GM23248 (cell line): ENCODE results near the gene TEPSIN. TPM values are rescaled to one million over a fixed set of nuclear protein-coding genes. Genes with fewer than 3 reads are reported as not detected.

Source experiments
- DNase-seq: peaks from one replicate; pipeline ENCODE4 v3.0.0-alpha.2; 2015
- H2AFZ ChIP-seq: fragments of 200-600 bp; sonication (generic); 2 replicates; pipeline ENCODE4 v1.6.1; 2016; ENCODE audit warnings: antibody characterized with exemption
- H3F3A ChIP-seq: fragments of 200-600 bp; sonication (generic); 2 replicates; pipeline ENCODE4 v1.6.1; 2016; ENCODE audit warnings: mild to moderate bottlenecking, antibody characterized with exemption, mixed run types; ENCODE audit not compliant: insufficient read depth
- H3K27ac ChIP-seq: fragments of 200-600 bp; sonication (generic); 2 replicates; pipeline ENCODE4 v1.5.1; 2016; ENCODE audit warnings: mild to moderate bottlenecking
- H3K27me3 ChIP-seq: fragments of 200-600 bp; sonication (generic); replicated peaks from 2 replicates; pipeline ENCODE4 v1.6.1; 2016; ENCODE audit warnings: mild to moderate bottlenecking; ENCODE audit not compliant: insufficient read depth
- H3K36me3 ChIP-seq: fragments of 200-600 bp; sonication (generic); 2 replicates; pipeline ENCODE4 v1.6.1; 2016; ENCODE audit warnings: low read depth, mild to moderate bottlenecking
- H3K4me1 ChIP-seq: fragments of 200-600 bp; sonication (generic); 2 replicates; pipeline ENCODE4 v1.6.1; 2016; ENCODE audit warnings: mild to moderate bottlenecking; ENCODE audit not compliant: insufficient read depth
- H3K4me2 ChIP-seq: fragments of 200-600 bp; sonication (generic); one replicate; pipeline ENCODE4 v1.6.1; 2016; ENCODE audit warnings: mild to moderate bottlenecking; ENCODE audit not compliant: unreplicated experiment
- H3K4me3 ChIP-seq: fragments of 200-600 bp; sonication (generic); 2 replicates; pipeline ENCODE4 v1.5.1; 2016; ENCODE audit warnings: mild to moderate bottlenecking
- H3K79me2 ChIP-seq: fragments of 200-600 bp; sonication (generic); 2 replicates; pipeline ENCODE4 v1.6.1; 2016; ENCODE audit warnings: mild to moderate bottlenecking; ENCODE audit not compliant: insufficient read depth
- H3K9ac ChIP-seq: fragments of 200-600 bp; sonication (generic); 2 replicates; pipeline ENCODE4 v1.6.1; 2016; ENCODE audit warnings: mild to moderate bottlenecking
- H3K9me2 ChIP-seq: fragments of 200-600 bp; sonication (generic); 2 replicates; pipeline ENCODE4 v1.6.1; 2016; ENCODE audit warnings: mixed run types, mild to moderate bottlenecking, moderate library complexity; ENCODE audit not compliant: insufficient read depth
- H3K9me3 ChIP-seq: fragments of 200-600 bp; sonication (generic); one replicate; pipeline ENCODE4 v1.6.1; 2017; ENCODE audit warnings: low read depth
- H4K20me1 ChIP-seq: fragments of 200-600 bp; sonication (generic); 2 replicates; pipeline ENCODE4 v1.6.0; 2016; ENCODE audit not compliant: insufficient read depth
- EZH2 ChIP-seq: fragments of 200-600 bp; sonication (generic); IDR thresholded peaks from 2 replicates; pipeline ENCODE4 v1.6.1; 2018; ENCODE audit warnings: antibody characterized with exemption, mild to moderate bottlenecking; ENCODE audit not compliant: insufficient read depth, poor library complexity, severe bottlenecking
- EZH2phosphoT487 ChIP-seq: fragments of 200-600 bp; sonication (generic); IDR thresholded peaks from 2 replicates; pipeline ENCODE4 v1.6.1; 2018; ENCODE audit warnings: antibody characterized with exemption, moderate library complexity, mild to moderate bottlenecking, low read depth; ENCODE audit not compliant: insufficient read depth
- WGBS, 2 experiments: methylation state at CpG; one replicate each; pipeline ENCODE4 v1.1.6; 2015 to 2017; ENCODE audit warnings: low lambda C conversion rate in 2 of 2, low coverage in 1 of 2; ENCODE audit errors: missing lambda C conversion rate in 2 of 2; 5-methylcytosine and 5-hydroxymethylcytosine counted together
- in situ Hi-C: fragments of 300-500 bp; cut with MboI; formaldehyde crosslinking; loops from 2 replicates; pipeline ENCODE4 v1.15.0; 2020
- polyA plus RNA-seq: library from polyadenylated mRNA; unstranded; fragments of >200 nt; fragmentation: Nextera tagmentation; extraction: Ambion mirVana; gene quantifications from 2 replicates; pipeline ENCODE4 v1.2.1, GENCODE V29; 2016
- total RNA-seq: library from RNA; depleted of rRNA; stranded (reverse); fragments of >200 nt; shearing (Covaris generic); gene quantifications from 2 replicates; pipeline ENCODE4 v1.2.3, GENCODE V29; 2014

The TEPSIN gene
- total and polyA plus RNA-seq, 2 experiments from 2014 or later = 2.7 to 16.1 TPM

DNA sequence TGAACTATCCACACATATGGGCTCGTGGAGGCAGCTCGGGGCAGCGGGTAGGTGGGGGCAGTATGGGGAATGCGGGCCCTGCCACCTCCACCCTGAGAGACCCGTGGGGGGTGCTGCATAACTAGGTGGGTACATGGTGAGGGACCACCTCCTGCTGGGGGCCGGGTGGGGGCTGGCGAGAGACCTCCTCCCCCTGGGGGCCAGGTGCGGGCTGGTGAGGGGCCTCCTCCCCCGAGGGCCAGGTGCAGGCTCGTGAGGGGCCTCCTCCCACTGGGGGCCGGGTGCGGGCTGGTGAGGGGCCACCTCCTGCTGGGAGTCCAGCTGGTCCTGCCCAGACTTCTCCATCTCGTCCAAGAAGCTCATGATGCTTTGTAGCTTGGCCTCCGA lies 41.5 kb downstream of the TEPSIN start:
- 88 to 98% methylated on average over 5 to 9 of the region's 14 CpGs for WGBS, 2 experiments
- H3K9ac ChIP-seq = no peak overlapping the region
- no peak overlapping the region for H2AFZ ChIP-seq
- no peak for DNase-seq
- no peaks in the 10 kb centered on the region for H3K36me3 ChIP-seq
- no peak overlapping the region for H3K4me3 ChIP-seq
- H3K27ac ChIP-seq = no peak overlapping the region
- H3K4me1 ChIP-seq = no peaks in the 10 kb centered on the region
- no peaks in the 10 kb centered on the region for H3K27me3 ChIP-seq
- no peak overlapping the region for H3K4me2 ChIP-seq
- in situ Hi-C loops = no loop called here
- H3K9me3 ChIP-seq = no peaks in the 10 kb centered on the region
- no peaks in the 10 kb centered on the region for H3F3A ChIP-seq
- H4K20me1 ChIP-seq = no peaks in the 10 kb centered on the region
- TF ChIP-seq EZH2phosphoT487 = no peak
- TF ChIP-seq EZH2 = no peak
- no peaks in the 10 kb centered on the region for H3K79me2 ChIP-seq
- no peaks in the 10 kb centered on the region for H3K9me2 ChIP-seq

DNA sequence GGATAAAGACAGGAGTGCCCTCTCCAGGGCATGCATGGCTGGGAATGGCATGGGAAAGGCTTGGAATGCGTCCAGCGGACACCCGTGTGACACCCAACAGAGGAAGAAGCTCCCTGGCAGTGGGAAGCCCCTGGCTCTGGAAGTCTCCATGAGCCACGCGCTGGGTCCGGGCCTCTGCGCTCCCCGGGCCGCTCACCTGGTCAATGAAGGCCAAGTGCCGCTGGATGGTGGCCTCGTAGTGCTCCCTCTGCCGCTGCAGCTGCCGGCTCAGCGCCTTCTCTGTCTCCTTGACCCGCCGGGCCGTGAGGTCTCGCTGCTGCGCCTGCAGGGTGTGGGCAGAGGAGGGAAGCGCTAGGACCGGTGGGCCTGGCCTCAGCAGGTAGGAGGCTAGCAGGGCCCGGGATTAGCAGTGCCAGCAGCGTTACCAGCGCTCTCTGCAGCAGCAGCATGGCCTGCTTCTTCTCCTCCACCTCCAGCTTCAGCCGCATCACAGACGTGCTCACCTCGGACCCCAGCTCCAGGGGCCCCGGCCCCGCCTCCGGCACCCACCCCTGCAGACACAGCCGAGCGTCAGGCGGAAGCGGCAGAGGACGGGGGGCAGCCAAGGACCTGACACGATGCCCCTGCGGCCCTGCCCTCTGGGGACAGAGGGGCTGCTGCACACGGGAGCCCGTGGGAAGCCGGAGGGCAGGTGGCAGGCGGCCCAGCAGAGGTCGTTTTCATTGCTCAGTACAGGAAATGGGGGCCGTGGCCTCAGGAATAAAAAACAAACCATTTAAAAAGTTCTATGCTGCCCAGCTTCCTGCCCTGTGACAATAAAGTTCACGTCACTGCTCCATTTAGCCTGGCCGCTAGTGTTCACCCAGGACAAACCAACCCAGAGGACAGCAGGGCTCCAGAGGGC lies 42.1 kb downstream of the TEPSIN start:
- no peaks in the 10 kb centered on the region for H3F3A ChIP-seq
- no peaks in the 10 kb centered on the region for H3K79me2 ChIP-seq
- H3K36me3 ChIP-seq = no peaks in the 10 kb centered on the region
- no peak for DNase-seq
- no peak overlapping the region for H3K4me3 ChIP-seq
- no peak overlapping the region for H3K9ac ChIP-seq
- in situ Hi-C loops = no loop called here
- 93 to 94% methylated on average over 29 to 45 of the region's 45 CpGs for WGBS, 2 experiments
- H3K27me3 ChIP-seq = no peaks in the 10 kb centered on the region
- no peaks in the 10 kb centered on the region for H3K4me1 ChIP-seq
- H3K4me2 ChIP-seq = no peak overlapping the region
- H3K27ac ChIP-seq = no peak overlapping the region
- no peaks in the 10 kb centered on the region for H3K9me2 ChIP-seq
- H2AFZ ChIP-seq = no peak overlapping the region
- H4K20me1 ChIP-seq = no peaks in the 10 kb centered on the region
- no peaks in the 10 kb centered on the region for H3K9me3 ChIP-seq
- TF ChIP-seq EZH2phosphoT487 (no peak), EZH2 (no peak)

DNA sequence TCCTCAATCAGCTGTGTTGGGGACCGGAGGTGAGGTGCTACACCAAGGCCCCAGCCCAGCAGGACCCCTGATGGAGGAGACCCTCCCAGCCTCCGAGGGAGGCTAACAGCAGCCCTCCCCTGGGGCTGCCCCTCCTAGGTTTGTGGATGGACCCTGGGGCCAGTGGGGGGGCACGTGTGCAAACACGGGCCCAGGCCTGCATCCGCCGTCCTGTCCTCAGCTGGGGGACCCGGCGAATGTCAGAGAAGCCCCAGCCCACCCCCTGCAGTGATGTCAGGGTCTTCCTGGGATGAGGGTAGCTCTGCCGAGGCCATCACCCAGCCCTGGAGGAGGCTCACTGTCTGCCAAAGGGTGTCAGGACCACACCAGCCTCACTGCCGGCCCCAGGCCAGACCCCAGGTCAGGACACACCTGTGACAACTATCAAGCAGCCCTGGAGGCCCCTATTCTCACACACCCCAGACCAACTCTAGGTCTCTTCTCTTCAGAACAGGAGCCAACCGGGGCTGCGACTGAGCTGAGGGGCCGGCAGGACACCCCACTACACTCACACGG lies 42.8 kb downstream of the TEPSIN start:
- in situ Hi-C loops = no loop called here
- Histone ChIP-seq H3K9me2 (no peaks in the 10 kb centered on the region), H3K4me2 (no peak overlapping the region), H3K4me1 (no peaks in the 10 kb centered on the region), H3K36me3 (no peaks in the 10 kb centered on the region), H3K9ac (no peak overlapping the region), H2AFZ (no peak overlapping the region), H4K20me1 (no peaks in the 10 kb centered on the region), H3K27ac (no peak overlapping the region), H3K79me2 (no peaks in the 10 kb centered on the region), H3K4me3 (no peak overlapping the region), H3K27me3 (no peaks in the 10 kb centered on the region), H3F3A (no peaks in the 10 kb centered on the region), H3K9me3 (no peaks in the 10 kb centered on the region)
- no peak for TF ChIP-seq EZH2phosphoT487
- TF ChIP-seq EZH2 = no peak
- 78 to 82% methylated on average over 14 of the region's 14 CpGs for WGBS, 2 experiments
- no peak for DNase-seq

DNA sequence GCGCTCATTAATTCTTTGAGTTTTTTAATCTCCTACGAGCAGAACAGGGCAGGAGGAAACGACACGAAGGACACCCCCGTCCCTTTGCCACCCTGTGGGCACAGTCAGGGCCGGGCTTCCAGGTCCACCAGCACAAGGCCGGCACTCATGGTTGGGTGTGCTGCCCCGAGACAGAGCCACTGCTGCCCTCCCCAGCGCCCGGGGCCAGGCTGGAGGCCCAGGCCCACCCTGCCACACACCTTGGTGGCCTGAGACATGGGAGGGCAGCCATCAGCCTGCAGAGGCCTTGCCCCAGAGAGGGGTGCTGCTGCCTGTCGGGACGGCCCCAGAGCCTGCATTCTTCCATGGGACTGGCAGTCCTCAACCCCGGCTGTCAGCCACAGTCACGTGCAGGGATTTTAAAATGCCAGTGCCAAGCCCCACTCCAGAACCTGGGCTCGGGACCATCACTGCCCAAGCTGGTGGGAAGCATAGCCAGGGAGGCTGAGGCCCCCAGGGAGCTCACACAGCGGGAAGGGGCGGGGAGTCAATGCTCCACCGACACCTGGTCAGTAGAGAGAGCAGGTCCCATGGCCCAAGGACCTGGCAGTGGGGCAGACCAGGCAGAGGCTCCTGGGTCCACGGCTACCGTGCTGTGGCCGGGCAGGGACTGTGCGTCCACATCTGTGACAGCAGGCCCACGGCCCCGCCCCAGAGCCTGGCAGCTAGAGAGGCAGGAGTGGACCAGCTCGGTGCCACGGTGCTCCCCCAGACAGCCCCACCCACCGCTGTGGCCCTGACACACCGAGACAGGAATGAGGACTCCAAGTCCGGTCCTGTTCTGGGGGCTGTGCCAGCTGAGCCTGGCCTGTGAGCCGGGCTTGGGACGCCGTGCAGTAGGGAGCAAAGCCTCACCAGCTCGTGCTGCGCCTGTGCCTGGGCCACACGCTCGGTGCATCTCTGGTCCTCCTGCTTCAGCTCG lies 43.6 kb downstream of the TEPSIN start:
- TF ChIP-seq EZH2phosphoT487 (no peak), EZH2 (no peak)
- Histone ChIP-seq H3K9ac (no peak overlapping the region), H3K27me3 (no peaks in the 10 kb centered on the region), H2AFZ (no peak overlapping the region), H3K27ac (no peak overlapping the region), H3K9me2 (no peaks in the 10 kb centered on the region), H3K36me3 (no peaks in the 10 kb centered on the region), H3F3A (no peaks in the 10 kb centered on the region), H3K79me2 (no peaks in the 10 kb centered on the region), H3K4me3 (no peak overlapping the region), H3K9me3 (no peaks in the 10 kb centered on the region), H3K4me1 (no peaks in the 10 kb centered on the region), H3K4me2 (no peak overlapping the region), H4K20me1 (no peaks in the 10 kb centered on the region)
- WGBS, 2 experiments = 79 to 87% methylated on average over 31 to 37 of the region's 37 CpGs
- in situ Hi-C loops = no loop called here
- no peak for DNase-seq
